K562 (cell line): ENCODE data around the gene WWP2.

Experiments used
- ATF1 ChIP-seq, 2 experiments: fragments of 450-650 bp in 1 of 2; IDR thresholded peaks; 2 replicates each; pipeline ENCODE4 v1.6.1; 2016; ENCODE audit warnings: missing compliant biosample characterization in 1 of 2, missing genetic modification characterization in 1 of 2
- CTBP1 ChIP-seq: fragments of 450-650 bp; IDR thresholded peaks from 2 replicates; pipeline ENCODE4 v1.6.1; 2016; ENCODE audit warnings: borderline replicate concordance
- HNRNPLL ChIP-seq: fragments of 200-400 bp; formaldehyde crosslinking; IDR thresholded peaks from 2 replicates; pipeline ENCODE4 v1.6.1; 2017; ENCODE audit warnings: low read length, low read depth, mild to moderate bottlenecking; ENCODE audit not compliant: poor library complexity, severe bottlenecking
- MLX ChIP-seq, 2 experiments: fragments of 450-650 bp in 1 of 2; sonication (generic) in 1 of 2; formaldehyde crosslinking; conservative IDR thresholded peaks; 2 replicates each; pipeline versions ENCODE4 v1.4.0 to v1.8.1; 2020 to 2022; ENCODE audit warnings: mild to moderate bottlenecking in 1 of 2, missing genetic modification reagents in 1 of 2
- PCBP2 ChIP-seq: fragments of 200-400 bp; formaldehyde crosslinking; IDR thresholded peaks from 2 replicates; pipeline ENCODE4 v1.6.1; 2018; ENCODE audit warnings: low read length, low read depth, mild to moderate bottlenecking, moderate library complexity; ENCODE audit not compliant: poor library complexity, severe bottlenecking
- POLR2A ChIP-seq: fragments of 450-650 bp; conservative IDR thresholded peaks from 2 replicates; pipeline ENCODE4 v1.6.1; 2016
- POU5F1 ChIP-seq: fragments of 150-350 bp; IDR thresholded peaks from 2 replicates; pipeline ENCODE4 v1.6.1; 2014; ENCODE audit warnings: borderline replicate concordance, low read length, low read depth, mild to moderate bottlenecking; ENCODE audit not compliant: partially characterized antibody
- REST ChIP-seq, 2 experiments: fragments of 450-650 bp; formaldehyde crosslinking in 1 of 2; IDR thresholded peaks; 2 replicates each; pipeline versions ENCODE4 v1.4.0 to v1.6.1; 2014 to 2020; ENCODE audit warnings: mild to moderate bottlenecking in 2 of 2, borderline replicate concordance in 1 of 2, low read depth in 1 of 2
- TFAP4 ChIP-seq: sonication (generic); formaldehyde crosslinking; IDR thresholded peaks from 2 replicates; pipeline ENCODE4 v1.8.0; 2022; ENCODE audit warnings: missing genetic modification reagents, mild to moderate bottlenecking, moderate library complexity, borderline replicate concordance
- TGIF2 ChIP-seq: sonication (generic); formaldehyde crosslinking; IDR thresholded peaks from 2 replicates; pipeline ENCODE4 v1.8.1; 2022; ENCODE audit warnings: mild to moderate bottlenecking, missing genetic modification reagents, moderate library complexity
- ZBTB33 ChIP-seq: sonication (generic); formaldehyde crosslinking; IDR thresholded peaks from 2 replicates; pipeline ENCODE4 v1.8.1; 2023; ENCODE audit warnings: mild to moderate bottlenecking, missing genetic modification reagents
- ZBTB7A ChIP-seq: IDR thresholded peaks from 2 replicates; pipeline ENCODE4 v1.6.1; 2011; ENCODE audit warnings: low read depth, mild to moderate bottlenecking, low read length, moderate library complexity, borderline replicate concordance; ENCODE audit not compliant: control insufficient read depth
- ZNF263 ChIP-seq: sonication (generic); formaldehyde crosslinking; IDR thresholded peaks from 2 replicates; pipeline ENCODE4 v1.8.0; 2022; ENCODE audit warnings: mild to moderate bottlenecking, missing genetic modification reagents, borderline replicate concordance
- ZNF407 ChIP-seq: fragments of 450-650 bp; IDR thresholded peaks from 2 replicates; pipeline ENCODE4 v1.6.1; 2016; ENCODE audit warnings: low read depth

- TF ChIP-seq TGIF2 (no peak), ZNF263 (CRISPR knock-in tag) (no peak), TFAP4 (no peak), ZNF407 (no peak), HNRNPLL (no peak), ZBTB7A (no peak), REST (IDR thresholded peaks at IDR 0.05; ENCODE audit: borderline replicate concordance) (no peak), REST (CRISPR knock-in tag; IDR thresholded peaks at IDR 0.05; ENCODE audit: low read depth) (no peak), PCBP2 (no peak), POU5F1 (no peak), ATF1 (CRISPR knock-in tag; IDR thresholded peaks at IDR 0.05) (no peak), ATF1 (tag; IDR thresholded peaks at IDR 0.05) (no peak), CTBP1 (no peak), ZBTB33 (no peak), MLX (CRISPR knock-in tag; conservative IDR thresholded peaks at IDR 0.05) (no peak), POLR2A (no peak)
Observed at GRCh38 chr16:69727916-69728270, 34.2 kb upstream of the WWP2 start.
